ENCODE measurements around the gene IPMK.
"Not testable (repeated sequence)": the region's sequence is repeated elsewhere in the genome, so short reads cannot be mapped to it uniquely, and the experiment has no call there.

Gene IPMK

DNA sequence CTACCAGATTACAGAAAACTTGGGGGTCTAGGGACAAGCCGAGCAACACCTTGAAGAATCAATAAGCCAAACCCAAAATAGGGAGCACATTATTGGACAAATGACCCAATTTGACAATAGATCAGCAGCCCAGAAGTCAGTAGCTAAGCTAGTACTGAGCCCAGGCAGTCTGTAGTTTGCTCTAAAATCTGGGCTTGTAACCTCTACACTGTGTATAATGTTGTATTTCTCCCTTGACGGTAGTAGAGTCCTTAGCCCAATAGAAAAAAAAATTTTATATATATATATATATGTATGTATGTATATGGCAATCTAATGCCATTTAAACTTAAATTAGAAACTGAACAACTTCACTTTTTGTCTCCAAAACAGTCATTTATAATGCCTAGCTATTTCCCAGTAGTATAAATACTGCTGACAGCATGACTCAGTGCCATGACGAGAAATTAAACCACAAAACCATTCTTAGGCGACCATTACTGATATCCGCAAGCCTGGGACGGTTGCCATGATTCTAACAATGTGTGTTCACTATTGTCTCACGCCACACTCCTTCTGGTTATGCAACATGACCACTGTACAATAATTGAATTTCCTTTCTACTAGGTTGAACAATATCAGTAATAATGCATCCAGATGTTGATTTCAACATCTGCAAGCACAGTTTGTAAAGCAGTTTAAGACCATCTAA lies 110.5 kb downstream of the IPMK start:
- in situ Hi-C loops (cut with HindIII; ENCODE audit: low sequenced_read_pairs), result no loop called here

GRCh38 chr10:58155941-58156340 lies 111.8 kb downstream of the IPMK start:
- in situ Hi-C loops (cut with HindIII; ENCODE audit: low sequenced_read_pairs), result not testable (repeated sequence)

DNA sequence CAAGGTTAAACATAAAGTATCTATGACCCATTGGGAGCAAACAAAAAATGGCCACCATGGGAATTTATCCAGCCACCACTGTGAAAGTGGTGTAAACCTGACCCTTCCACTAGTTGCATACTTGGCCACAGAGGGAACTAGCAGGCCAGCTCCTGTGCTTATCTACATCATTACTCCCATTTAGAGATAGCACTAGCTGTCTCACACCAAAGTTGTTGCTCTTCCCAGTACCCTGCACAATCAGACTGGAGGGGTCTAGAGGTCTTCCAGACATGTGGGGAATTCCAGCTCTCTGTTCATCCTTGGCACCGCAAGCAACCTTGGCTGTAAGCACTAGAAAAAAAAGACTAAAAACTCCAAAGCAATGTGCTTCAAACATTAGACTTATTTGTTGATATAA lies 113.9 kb downstream of the IPMK start:
- in situ Hi-C loops (cut with HindIII; ENCODE audit: low sequenced_read_pairs), result no loop called here

- in situ Hi-C loops (cut with HindIII; ENCODE audit: low sequenced_read_pairs), result no loop called here
Observed at GRCh38 chr10:58152673-58153263, 114.9 kb downstream of the IPMK start.

DNA sequence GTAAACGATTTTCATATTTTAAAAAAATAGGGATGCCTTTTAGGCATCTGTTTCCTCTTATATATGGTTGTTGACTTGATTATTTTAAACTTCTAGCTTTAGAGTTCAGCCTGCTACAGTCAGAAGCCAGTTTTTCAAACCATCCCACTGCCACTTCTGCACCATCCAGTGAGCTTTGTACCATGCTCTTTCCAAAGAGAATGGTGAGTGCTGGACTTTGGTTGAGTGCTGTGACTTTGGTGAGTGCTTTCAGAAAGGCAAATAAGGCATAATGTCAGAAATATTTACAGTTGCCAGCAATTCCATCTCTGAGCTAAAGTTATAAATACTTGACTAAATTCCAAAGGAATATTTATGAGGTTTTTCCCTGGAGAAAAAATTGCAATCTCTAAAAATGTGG lies 117.4 kb downstream of the IPMK start:
- in situ Hi-C loops (cut with HindIII; ENCODE audit: low sequenced_read_pairs), result no loop called here

DNA sequence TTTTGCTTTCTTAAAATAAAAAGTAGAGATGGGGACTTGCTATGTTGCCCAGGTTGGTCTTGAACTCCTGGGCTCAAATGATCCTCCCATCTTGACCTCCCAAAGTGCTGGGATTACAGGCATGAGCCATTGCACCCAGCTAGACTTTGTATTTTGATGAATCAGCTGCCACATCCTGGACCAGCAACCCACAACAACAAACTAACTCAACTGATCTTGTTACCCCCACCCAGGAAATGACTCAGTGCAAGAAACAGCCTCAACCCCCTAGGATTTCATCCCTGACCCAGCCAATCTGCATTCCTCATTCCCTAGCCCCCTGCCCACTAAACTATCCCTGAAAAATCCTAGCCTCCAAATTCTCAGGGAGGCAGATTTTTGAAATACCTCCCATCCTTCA lies 123.8 kb downstream of the IPMK start:
- in situ Hi-C loops (cut with HindIII; ENCODE audit: low sequenced_read_pairs), result no loop called here

Measured in endothelial cell of hepatic sinusoid (primary cell).